ENCODE measurements around the gene MSMB.
"Not testable (repeated sequence)": the region's sequence is repeated elsewhere in the genome, so short reads cannot be mapped to it uniquely, and the experiment has no call there.

MSMB gene

DNA sequence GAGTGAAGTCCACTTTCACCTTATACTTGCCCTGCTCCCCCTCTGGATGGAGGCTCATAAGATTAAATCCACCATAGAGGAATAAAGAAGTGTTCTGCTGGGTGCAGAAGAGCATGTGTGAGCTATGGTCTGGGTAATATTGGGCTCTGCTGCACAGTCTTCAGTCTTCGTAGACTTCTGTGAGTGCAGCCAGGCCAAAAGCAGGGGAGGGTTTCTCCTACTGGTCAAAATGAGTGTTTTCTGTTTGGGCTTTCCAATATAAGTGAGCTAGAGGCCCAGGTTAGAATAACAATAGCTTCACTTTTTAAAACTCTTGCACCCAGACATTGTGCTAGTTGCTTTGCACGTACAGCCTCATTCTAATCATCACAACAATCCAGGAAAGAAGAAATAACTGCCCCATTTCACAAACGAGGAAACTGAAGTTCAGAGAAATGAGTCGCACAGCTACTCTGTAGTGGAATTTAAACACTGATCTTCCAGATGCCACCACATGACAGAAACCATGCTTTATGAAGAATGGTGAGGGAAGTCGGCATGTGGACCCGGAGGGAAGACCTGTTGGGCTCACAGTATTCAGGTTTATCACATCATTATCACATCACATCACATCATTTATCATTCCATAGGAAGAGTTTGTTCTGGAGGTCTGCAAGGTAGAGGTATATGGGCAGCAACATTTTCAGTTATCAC lies 23.8 kb upstream of the MSMB start:
- DNase-seq (ENCODE audit: low spot score): no peak

DNA sequence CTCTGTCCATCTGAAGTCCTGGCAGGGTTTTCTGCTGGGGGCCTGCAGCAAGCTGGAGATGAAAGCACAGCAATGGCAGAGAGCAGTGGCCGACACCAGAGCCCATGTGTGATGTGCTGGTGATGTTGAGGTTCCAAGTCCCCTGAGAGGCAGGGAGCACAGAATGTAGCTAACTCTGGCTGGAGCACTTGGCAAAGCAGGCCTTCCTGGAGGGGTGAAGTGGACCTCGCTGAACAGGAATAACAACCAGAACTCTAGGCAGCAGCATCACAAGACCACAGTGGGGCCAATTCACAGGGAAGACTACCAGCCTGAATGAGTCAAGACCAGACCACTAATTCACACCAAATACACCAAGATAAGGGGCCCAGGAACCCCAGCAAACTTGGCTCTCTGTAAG lies 22.8 kb upstream of the MSMB start:
- no peak for DNase-seq (ENCODE audit: low spot score)

DNA sequence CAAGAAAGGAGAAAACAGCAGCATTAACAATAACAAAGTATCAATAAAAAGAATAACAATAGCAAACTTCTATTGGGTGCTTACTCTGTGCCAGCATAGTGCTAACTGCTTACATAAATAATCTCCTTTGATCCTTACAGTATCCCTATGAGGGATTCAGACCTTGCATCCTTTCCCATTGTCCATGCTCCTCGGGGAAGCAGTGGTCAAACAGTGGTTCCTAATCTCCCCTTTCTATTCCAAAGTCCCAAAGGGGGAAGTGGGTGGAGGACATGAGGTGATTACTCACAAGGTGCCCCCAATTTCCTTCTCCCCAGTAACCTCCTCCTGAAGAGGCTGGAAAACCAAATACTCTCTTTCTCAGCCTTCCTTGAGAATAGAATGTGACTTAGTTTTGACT lies 22.0 kb upstream of the MSMB start:
- no peak for DNase-seq (ENCODE audit: low spot score)

DNA sequence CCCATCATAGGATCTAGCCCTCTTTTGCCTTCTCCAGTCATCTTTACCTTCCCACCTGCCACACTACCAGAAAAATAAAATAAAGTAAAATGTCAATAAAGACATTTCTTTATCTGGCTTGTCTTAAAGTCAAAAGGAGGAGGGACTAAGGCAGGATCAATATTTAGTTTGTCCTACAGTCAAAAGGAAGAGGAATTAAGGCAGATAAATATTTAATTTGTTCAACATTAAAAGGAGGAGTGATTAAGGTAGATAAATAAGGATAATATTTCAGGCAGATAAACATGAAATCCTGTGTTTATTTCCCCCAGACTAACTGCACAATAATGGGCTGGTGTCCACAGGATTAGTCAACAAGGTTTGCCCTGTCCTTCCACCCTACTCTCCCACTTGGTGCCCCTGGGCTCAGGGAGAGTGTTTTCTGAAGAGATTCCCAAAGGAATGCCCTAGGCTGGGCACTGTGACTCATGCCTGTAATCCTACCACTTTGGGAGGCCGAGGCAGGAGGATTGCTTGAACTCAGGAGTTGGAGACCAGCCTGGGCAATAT lies 18.3 kb upstream of the MSMB start:
- DNase-seq (ENCODE audit: low spot score): no peak

DNA sequence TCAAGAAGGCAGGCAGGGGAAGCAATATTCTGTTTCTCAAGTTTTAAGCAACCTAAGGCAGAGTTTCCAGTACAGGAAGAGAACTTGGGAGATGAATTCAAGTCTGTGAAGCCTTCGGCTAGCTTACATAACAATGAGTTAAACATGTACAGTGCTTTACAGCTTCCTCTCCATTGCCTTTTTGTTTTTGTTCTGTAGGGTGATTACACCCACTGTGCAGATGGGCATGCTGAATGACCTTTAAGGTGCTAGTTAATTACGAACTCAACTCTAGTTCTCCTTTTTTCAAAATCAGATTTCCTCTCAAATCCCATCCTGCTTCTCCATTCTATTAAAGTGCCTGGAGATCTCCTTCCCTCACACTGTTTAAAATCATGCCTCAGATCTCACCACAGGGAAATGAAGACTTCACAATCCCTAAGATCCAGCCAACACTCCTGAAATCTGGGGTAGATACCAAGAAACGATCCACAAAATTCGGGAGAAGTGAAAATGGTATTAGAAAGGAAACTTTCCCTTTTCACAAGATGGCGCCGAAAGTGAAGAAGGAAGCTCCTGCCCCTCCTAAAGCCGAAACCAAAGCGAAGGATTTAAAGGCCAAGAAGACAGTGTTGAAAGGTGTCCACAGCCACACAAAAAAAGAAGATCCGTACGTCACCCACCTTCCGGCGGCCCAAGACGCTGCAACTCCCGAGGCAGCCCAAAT lies 16.8 kb upstream of the MSMB start:
- DNase-seq (ENCODE audit: low spot score): no peak

DNA sequence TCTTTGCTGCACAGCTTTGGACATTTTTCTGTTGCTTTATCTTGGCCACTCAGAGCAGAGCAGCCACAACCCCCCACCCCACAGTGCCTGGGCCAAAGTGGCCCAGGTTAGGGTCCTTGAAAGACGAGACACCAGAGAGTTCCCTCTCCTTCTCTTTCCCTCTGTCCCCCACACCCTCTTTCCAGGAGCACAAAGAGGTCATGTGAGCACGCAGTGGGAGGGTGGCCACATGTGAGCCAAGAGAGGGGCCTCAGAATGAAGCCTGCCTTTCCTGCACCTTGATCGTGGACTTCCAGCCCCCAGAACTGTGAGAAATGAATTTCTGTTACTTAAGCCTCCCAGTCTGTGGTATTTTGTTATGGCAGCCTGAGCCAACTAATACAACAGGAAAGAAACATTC lies 14.6 kb upstream of the MSMB start:
- DNase-seq (ENCODE audit: low spot score): no peak

DNA sequence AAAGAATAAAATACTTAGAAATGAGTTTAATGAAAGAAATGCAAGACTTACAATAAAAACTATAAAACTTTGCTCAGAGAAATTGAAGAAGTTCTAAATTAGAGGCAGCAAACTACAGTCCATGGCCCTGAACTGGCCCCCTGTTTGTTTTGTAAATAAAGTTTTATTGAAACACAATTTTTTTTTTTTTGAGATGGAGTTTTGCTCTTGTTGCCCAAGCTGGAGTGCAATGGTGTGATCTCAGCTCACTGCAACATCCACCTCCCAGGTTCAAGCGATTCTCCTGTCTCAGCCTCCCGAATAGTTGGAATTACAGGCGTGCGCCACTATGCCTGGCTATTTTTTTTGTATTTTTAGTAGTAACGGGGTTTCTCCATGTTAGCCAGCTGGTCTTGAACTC lies 11.9 kb upstream of the MSMB start:
- not testable (repeated sequence) for DNase-seq (ENCODE audit: low spot score)

DNA sequence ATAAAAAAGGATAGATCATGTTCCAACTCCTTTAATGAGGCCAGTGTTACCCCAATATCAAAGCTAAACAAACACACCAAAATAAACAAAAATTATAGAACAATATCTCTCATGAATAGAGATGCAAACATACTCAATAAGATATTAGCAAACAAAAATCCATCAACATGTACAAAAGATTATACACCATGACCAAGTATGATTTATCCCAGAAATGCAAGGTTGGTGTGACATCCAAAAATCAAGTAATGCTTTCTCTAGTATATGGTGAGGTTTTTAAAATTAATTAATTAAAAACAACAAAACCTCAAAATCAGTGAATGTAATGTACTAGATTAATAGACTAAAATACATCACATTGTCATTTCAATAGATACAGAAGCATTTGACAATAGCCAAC lies 11.0 kb upstream of the MSMB start:
- DNase-seq (ENCODE audit: low spot score): no peak

DNA sequence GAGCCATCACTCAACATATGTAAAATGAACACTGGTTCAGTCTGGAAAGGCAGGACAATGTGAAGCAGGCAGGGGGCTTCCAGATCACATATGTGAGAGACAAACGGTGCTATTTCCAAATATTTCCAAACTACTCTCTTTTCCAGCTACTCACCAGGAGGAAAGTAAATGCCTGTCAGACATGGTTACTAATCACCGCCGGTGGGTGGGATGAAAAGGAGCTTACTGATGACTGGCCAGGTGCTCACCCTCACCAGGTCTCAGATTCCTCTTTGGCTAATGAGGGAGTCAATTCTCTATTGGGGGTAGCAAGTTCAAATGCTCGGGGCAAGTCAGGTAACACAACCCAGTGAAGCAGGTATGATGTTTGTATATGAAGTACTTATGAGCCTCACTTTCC lies 9.7 kb upstream of the MSMB start:
- DNase-seq (ENCODE audit: low spot score): no peak

DNA sequence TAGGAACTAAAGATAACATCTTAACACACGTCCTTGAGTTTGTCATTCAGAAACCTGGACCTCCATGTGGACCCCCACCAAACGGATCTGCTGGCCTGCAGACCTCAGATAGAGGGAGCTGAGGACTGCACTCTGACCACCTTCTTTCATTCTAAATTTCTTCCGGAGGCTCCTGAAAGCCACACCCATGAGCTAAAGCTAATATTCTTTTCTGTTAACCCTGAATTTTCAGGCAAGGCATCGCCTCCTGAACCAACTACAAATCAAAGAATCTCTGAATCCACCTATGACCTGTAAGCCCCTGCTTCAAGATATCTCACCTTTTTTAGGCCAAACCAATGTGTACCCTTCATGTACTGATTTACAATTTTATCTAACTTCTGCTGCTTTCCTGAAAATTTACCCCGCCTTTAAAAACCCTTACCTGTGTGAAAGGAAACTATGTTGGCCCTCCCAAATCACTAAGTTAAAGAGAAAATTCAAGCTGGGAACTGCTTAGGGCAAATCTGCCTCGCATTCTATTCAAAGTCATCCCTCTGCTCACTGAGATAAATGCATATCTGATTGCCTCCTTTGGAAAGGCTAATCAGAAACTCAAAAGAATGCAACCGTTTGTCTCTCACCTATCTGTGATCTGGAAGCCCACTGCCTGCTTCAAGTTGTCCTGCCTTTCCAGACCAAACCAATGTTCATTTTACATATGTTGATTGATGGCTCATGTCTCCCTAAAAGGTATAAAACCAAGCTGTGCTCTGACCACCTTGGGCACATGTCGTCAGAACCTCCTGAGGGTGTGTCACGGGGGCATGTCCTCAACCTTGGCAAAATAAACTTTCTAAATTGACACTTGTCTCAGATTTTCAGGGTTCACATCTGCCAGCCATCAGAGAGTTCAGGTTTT lies 7.7 kb upstream of the MSMB start:
- no peak for DNase-seq (ENCODE audit: low spot score)

DNA sequence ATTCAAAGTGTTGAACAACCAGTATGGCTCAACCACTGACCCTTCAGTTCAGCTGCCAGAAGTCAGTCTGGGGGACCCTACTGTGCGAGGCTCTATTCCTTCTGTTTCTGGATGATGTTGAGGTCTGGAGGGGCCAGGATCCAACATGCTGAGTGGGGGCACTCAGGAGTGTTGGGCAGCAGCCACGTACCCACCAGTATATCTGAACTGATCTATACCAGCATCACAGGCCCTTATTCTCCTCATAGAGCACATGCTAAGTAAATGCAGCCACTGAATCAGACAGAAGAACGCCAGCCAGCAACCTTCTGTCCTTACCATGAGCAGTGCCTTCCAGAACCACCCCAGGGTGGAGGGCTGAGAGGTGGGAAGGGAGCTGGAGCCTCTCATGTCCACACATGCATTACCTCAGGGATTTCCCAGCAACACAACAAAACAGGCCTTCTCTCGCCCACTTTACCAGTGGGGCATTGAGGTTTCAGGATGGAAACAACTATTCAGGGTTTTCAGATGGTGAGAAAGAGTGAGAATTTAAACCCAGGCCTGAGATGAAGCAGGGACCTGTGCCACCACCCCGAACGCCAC lies 6.8 kb upstream of the MSMB start:
- no peak for DNase-seq (ENCODE audit: low spot score)

DNA sequence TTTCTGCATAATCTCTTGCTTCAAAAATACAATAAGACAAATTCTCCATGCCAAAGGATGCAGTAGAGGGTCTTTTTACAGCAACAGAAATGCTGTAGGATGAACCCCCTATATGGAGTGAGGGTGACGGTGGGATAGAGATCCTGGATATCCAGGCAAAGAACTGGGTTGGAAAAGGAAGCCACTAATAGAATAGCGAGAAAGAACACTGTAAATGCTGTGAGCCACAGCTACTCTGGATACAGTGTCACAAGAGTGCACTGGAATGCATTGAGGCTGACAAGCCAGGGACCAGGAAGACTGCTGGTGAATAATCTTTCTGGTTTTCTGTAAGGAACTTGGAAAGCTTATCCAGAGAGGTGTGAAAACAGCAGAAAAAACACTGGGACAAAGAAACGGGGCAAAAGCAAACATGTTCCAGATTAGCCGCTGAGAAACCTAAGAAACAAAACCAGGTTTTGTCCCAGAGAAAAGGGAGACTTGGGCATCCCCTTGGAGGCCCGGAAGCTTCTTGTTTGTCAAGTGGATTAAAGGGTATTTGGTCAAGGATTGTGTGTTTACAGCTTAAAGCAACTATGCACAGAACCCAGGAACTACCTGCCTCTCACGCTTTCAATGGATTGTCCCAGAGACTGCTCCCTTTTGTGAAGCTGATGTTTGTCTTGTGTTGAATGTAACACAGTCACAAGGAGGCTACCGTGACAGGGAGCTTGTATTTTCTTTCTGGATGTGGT lies 6.2 kb upstream of the MSMB start:
- no peak for DNase-seq (ENCODE audit: low spot score)

DNA sequence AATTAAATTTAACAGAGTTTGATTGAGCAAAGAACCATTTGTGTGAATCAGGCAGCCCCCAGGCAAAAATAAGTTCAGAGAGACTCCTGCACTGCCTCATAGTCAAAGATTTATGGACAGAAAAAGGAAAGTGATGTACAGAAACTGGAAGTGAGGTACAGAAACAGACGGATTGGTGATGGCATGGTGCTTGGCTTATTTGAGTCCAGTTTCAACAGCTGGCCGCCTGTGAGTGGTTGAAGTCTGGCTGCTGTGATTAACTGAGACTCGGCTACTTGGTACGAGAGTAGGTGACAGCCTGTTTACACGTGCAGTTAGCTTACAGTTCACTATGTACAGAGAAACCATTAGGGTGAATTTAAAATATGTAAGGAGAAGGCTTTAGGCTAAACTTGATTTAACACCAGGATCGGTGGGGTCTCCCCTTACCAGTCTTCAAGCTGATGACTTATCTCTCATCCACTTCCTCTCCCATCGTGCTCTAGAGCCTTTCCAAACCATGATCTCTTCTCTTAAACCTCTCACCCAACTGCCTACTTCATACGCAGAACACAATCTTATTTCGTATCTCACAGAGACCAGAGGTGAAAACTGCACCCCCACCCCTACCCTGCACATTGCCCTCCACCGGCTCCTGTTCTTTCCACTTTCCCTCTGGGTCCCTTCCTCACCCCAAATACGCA lies 5.0 kb upstream of the MSMB start:
- no peak for DNase-seq (ENCODE audit: low spot score)

DNA sequence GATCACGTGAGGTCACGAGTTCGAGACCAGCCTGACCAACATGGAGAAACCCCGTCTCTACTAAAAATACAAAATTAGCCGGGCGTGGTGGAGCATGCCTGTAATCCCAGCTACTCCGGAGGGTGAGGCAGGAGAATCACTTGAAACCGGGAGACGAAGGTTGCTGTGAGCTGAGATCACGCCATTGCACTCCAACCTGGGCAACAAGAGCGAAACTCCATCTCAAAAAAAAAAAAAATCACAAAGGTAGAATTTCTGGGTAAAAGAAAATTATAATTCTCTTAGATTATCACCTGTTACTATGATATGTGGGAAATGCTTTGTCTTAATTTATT lies 3.4 kb upstream of the MSMB start:
- not testable (repeated sequence) for DNase-seq (ENCODE audit: low spot score)

DNA sequence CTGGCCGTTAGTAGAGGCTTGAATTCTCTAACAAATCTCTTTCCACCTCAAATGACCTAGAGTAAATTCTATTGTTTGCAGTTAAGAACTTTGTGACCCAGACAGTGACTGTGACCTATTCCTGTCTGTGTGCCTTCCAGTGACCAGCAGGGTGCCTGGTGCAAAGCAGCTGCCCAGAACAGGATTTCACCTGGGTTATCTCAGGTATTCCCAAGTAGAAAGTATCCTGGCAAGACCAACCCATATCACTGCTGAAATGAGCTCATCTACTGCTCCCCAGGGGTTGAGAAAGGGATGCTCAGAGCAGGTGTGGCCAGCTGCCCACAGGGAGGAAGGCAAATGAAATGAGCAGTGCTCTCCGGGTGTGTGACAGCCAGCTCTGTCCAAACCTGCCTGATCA lies 2.1 kb upstream of the MSMB start:
- no peak for DNase-seq (ENCODE audit: low spot score)

DNA sequence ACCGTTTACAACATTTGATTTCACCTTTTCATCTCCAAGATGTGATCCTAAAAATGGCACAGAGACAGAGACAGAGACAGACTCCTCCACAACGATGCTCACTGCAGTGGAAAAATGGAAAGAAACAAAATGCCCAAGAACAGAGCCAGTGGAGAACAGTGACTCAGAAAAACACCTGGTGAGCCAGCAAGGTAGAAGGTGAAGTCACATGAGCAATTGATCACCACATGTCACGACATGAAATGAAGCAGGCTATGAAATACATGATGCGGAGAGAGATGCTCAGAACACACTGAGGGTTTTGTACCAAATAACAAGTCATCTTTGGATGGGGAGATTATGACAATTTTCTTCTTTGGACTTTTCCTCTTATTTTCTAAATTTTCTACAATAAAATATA lies 3.5 kb downstream of the MSMB start:
- no peak for DNase-seq (ENCODE audit: low spot score)

DNA sequence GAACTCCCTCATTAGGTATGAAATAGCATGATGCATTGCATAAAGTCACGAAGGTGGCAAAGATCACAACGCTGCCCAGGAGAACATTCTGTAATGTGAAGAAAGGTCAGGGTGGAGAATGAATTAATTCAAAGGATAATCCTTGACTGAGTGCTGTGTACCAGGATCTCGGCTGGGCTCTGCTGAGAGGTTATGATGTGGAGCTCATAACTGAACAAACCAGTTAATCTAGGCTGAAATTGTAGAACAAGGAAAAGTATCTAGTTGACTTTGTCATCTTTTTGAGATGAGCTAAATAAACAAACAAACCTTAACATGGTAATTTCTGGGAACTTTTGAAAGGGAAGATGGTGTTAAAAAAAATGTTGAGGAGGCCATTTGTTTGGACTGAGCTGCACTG lies 6.1 kb downstream of the MSMB start:
- DNase-seq (ENCODE audit: low spot score): no peak

DNA sequence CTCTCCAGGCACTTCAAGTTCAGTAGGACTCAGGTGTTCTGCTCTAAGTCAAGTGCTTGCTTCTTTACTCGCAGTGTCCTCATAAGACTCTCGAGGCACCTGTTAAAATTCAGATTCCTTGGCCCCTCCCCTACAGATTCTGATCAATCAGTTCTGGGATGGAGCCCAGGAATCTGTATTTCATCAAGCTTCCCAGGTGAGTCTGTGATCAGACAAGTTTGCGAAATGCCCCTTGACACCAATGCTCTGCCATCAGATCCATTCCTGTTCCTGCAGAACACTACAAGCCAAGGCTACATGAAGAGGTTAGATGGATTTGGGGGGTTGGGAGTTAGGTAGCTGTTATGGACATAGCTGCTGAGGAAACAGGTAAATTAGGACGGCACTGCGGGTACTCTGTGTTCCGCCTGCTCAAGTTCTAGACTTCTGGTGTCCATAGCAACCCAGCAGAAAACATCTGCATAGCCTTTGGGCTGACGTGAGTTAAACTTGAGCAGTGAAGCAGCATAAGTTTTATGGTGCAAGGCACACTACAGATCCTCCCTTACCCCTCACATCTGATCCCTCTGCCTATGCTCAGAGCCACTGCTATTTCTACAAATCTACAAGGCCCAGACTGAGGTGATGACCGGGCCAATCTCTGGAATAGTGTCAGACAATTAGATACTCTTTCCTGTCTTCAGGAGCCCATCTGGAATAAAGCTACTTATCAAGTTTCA lies 8.8 kb downstream of the MSMB start:
- no peak for DNase-seq (ENCODE audit: low spot score)

DNA sequence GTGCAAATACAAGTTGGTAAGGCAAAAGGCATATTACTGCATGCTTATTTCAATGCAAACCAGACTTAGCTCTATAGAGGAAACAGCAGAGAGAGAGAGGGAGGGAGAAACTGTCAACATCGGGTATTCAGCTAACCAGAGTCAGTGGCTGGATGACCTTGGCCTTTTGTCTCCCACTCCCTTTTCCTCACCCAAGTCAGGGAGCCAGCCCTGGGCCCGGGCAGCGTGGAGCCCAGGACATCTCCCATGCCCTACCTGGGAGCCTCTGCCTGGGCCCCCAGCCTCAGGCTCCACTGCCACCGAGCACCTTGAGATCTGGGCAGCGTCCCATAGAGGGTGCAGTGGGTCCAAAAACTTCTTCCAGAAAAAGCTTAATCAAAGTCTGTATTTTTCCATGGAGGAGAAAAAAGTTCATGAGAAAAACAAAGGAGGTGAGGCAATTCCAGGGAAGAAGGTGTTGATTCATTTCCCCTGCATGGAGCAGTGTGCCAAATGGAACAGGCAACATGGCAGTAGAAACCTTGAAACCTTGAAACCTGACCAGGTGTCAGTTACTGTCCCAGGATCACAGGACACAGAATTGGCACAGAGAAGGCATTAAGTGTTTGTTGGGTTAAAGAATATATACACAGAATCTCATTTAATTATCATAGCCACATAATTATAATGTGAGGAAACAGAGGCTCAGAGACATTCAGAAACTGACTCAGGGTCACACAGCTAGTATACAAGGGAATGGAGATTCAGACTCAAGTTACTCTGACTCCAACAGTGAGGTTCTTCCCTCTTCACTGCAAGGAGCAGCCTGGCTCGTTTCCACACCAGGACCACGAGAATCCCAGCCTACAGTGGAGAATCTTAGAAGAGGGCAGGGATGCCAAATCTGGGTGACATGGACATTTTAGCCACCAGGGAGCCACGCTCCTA lies 9.9 kb downstream of the MSMB start:
- DNase-seq (ENCODE audit: low spot score): no peak

Measured in CD4-positive, alpha-beta T cell treated with Interleukin-15 for 4 hours (primary cell).